Thyroid gland (tissue), 4 donors: ENCODE results near the gene ID3. TPM values are rescaled to one million over a fixed set of nuclear protein-coding genes. Genes with fewer than 3 reads are reported as not detected.

Experiments
- DNase-seq, 2 donors: peaks; one replicate each; pipeline ENCODE4 v3.0.0-alpha.2; 2019
- H3K27ac ChIP-seq, 3 donors: fragments of 200-600 bp; sonication (generic); 1 replicate in 2 of 3; 2 replicates in 1 of 3; pipeline ENCODE4 v1.5.1; 2016 to 2019; ENCODE audit warnings: mild to moderate bottlenecking in 1 of 3, moderate library complexity in 1 of 3
- H3K27me3 ChIP-seq: fragments of 200-600 bp; sonication (generic); one replicate; pipeline ENCODE4 v1.5.1; 2019
- H3K36me3 ChIP-seq, 2 donors: fragments of 200-600 bp; sonication (generic); one replicate each; pipeline ENCODE4 v1.5.1; 2016 to 2019
- H3K4me1 ChIP-seq, 2 donors: fragments of 200-600 bp; sonication (generic); one replicate each; pipeline ENCODE4 v1.5.1; 2017 to 2019
- H3K4me3 ChIP-seq, 3 donors: fragments of 200-600 bp; sonication (generic); replicated peaks in 1 of 3; 1 replicate in 2 of 3; 2 replicates in 1 of 3; pipeline ENCODE4 v1.5.1; 2016; ENCODE audit warnings: mild to moderate bottlenecking in 1 of 3
- H3K9me3 ChIP-seq: fragments of 200-600 bp; sonication (generic); one replicate; pipeline ENCODE4 v1.5.1; 2017
- POLR2A ChIP-seq, 2 donors: fragments of 450-650 bp; IDR thresholded peaks; one replicate each; pipeline ENCODE4 v1.6.1; 2017; ENCODE audit warnings: antibody characterized with exemption in 2 of 2, mild to moderate bottlenecking in 2 of 2, moderate library complexity in 1 of 2
- WGBS, 2 donors: methylation state at CpG; one replicate each; pipeline ENCODE4 v1.1.5; 2017; 5-methylcytosine and 5-hydroxymethylcytosine counted together
- intact Hi-C: fragments of 100-400 bp; cut with DNase I; formaldehyde crosslinking; loops from one replicate; pipeline ENCODE4 v1.15.1; 2023
- total RNA-seq, 4 donors: library from RNA; depleted of rRNA; stranded (reverse); fragments of >200 nt; gene quantifications; one replicate each; pipeline ENCODE4 v1.2.3, GENCODE V29; 2016
- TF ChIP-seq, protein P1 (sequence below), 6 experiments: fragments of 200-600 bp in 3 of 6; fragments of 450-650 bp in 3 of 6; sonication (generic) in 3 of 6; IDR thresholded peaks; one replicate each; pipeline ENCODE4 v1.5.1; 2016 to 2019; ENCODE audit warnings: antibody characterized with exemption in 6 of 6, mild to moderate bottlenecking in 2 of 6, inconsistent platforms in 1 of 6, moderate library complexity in 1 of 6

ID3 gene
- total RNA-seq, 4 donors from 2014 or later, result 279 to 388 (median 343) TPM

- Histone ChIP-seq H3K27me3 (no peaks in the 10 kb centered on the region), H3K4me1 (peaks cover 30 to 58% of the 10 kb centered on the region in 2 donors), H3K36me3 (no peaks in the 10 kb centered on the region), H3K4me3 (no peak overlapping the region), H3K9me3 (no peaks in the 10 kb centered on the region), H3K27ac (peak overlapping the region; percentile 86 to 99 (median 88))
- TF ChIP-seq, protein P1, sequence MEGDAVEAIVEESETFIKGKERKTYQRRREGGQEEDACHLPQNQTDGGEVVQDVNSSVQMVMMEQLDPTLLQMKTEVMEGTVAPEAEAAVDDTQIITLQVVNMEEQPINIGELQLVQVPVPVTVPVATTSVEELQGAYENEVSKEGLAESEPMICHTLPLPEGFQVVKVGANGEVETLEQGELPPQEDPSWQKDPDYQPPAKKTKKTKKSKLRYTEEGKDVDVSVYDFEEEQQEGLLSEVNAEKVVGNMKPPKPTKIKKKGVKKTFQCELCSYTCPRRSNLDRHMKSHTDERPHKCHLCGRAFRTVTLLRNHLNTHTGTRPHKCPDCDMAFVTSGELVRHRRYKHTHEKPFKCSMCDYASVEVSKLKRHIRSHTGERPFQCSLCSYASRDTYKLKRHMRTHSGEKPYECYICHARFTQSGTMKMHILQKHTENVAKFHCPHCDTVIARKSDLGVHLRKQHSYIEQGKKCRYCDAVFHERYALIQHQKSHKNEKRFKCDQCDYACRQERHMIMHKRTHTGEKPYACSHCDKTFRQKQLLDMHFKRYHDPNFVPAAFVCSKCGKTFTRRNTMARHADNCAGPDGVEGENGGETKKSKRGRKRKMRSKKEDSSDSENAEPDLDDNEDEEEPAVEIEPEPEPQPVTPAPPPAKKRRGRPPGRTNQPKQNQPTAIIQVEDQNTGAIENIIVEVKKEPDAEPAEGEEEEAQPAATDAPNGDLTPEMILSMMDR (IDR thresholded peaks at IDR 0.05), result no peak
- peak in 1 of 2 donors; percentile 64 for TF ChIP-seq POLR2A (IDR thresholded peaks at IDR 0.05)
- intact Hi-C loops, result no loop called here
- WGBS, 2 donors, result 4 to 17% methylated on average over 8 to 9 of the region's 9 CpGs
- peak; percentile 99 for DNase-seq
Measured at GRCh38 chr1:23548704-23549143, 10.6 kb downstream of the ID3 start.

GRCh38 chr1:23546897-23547584, 12.3 kb downstream of the ID3 start:
- WGBS, 2 donors, result 83 to 89% methylated on average over 8 of the region's 8 CpGs
- no peaks in the 10 kb centered on the region for H3K9me3 ChIP-seq
- peaks cover 25 to 60% of the 10 kb centered on the region in 2 donors for H3K4me1 ChIP-seq
- H3K36me3 ChIP-seq, result no peaks in the 10 kb centered on the region
- no peak for TF ChIP-seq POLR2A (IDR thresholded peaks at IDR 0.05)
- TF ChIP-seq, protein P1 (IDR thresholded peaks at IDR 0.05), result no peak
- peak overlapping the region in 1 of 3 donors; percentile 99 for H3K27ac ChIP-seq
- no peak for DNase-seq
- no peak overlapping the region for H3K4me3 ChIP-seq
- intact Hi-C loops, result no loop called here
- H3K27me3 ChIP-seq, result no peaks in the 10 kb centered on the region

DNA sequence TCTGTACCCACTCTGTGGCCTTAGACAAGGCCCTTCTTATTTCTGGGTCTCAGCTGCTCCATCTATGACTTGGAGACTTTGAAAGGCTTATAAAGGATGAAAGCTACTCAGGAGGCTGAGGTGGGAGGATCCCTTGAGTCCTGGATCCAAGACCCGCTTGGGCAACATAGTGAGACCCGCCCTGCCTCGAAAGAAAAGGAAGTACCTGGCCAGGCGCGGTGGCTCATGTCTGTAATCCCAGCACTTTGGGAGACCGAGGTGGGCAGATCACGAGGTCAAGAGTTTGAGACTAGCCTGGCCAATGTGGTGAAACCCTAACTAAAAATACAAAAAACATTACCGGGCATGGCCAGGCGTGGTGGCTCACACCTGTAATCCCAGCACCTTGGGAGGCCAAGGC, 13.4 kb downstream of the ID3 start:
- DNase-seq, result no peak
- no peaks in the 10 kb centered on the region for H3K36me3 ChIP-seq
- 93 to 98% methylated on average over 9 of the region's 9 CpGs for WGBS, 2 donors
- no peak for TF ChIP-seq POLR2A (IDR thresholded peaks at IDR 0.05)
- TF ChIP-seq, protein P1 (IDR thresholded peaks at IDR 0.05), result no peak
- no peaks in the 10 kb centered on the region for H3K9me3 ChIP-seq
- H3K4me3 ChIP-seq, result no peak overlapping the region
- H3K4me1 ChIP-seq, result peaks cover 21 to 53% of the 10 kb centered on the region in 2 donors
- peak overlapping the region in 2 of 3 donors; percentile 11 to 25 for H3K27ac ChIP-seq
- intact Hi-C loops, result loop anchor here (2.0 kb wide), 1 partner anchor 91 kb away; no protein-coding TSS in a partner anchor
- H3K27me3 ChIP-seq, result no peaks in the 10 kb centered on the region

DNA sequence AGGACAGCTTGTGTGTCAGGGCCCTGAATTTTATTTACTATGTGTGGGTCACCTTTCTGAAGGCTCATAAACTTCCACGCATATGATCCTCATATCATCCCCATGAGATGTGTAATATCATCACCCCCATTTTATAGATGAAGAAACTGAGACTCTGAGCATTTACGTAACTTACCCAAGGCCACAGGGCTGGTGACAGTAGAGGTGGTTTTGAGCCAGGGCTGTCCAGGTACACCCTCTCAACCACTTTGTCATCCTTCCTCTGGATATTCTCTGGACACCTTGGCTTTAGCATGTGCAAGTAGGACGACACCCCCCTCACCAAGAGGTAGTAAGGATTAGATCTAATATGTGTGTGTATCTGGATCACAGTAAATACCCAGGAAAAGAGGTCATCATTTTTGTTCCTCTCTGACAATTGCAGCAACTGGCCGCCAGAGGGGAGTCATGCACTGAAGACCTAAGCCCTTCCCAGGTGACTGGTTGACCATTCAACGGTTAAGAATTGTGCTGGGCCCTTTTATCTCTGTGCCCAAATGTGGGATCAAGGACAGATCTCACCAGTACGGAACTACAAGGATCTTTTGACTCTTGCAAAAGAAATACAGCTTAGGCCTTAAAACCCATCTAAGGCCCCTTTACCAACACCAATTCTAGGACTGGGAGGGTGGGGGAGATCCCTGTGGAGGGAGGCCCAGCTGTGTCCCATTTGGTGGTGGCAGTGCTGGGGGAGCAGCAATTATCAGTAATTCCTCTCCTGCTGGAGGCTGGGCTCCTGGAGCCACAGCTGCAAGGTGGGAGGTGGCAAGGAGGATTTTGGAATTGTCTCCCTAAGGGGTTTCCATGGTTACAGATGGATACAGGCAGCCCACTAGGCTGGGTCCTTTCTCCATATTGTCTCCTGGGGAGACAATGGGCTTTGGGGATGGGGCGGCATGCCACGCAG, 14.6 kb downstream of the ID3 start:
- Histone ChIP-seq H3K4me3 (no peak overlapping the region), H3K27me3 (no peaks in the 10 kb centered on the region), H3K36me3 (no peaks in the 10 kb centered on the region), H3K4me1 (peaks cover 20 to 46% of the 10 kb centered on the region in 2 donors), H3K27ac (peak overlapping the region in 2 of 3 donors; percentile 24 to 47), H3K9me3 (no peaks in the 10 kb centered on the region)
- no peak for TF ChIP-seq POLR2A (IDR thresholded peaks at IDR 0.05)
- TF ChIP-seq, protein P1 (IDR thresholded peaks at IDR 0.05), result peak; percentile 61 to 99 (median 92)
- WGBS, 2 donors, result 31 to 39% methylated on average over 5 to 8 of the region's 8 CpGs
- intact Hi-C loops, result loop anchor here (2.0 kb wide), 1 partner anchor 92 kb away; no protein-coding TSS in a partner anchor
- peak; percentile 82 to 85 for DNase-seq
